Measurements from ENCODE around the gene SPOCD1. TPM values are rescaled to one million over a fixed set of nuclear protein-coding genes. Genes with fewer than 3 reads are reported as not detected.

Gene SPOCD1
- total RNA-seq, 4 donors from 2014 or later, result 0.82 to 42.7 (median 4.5) TPM

- TF ChIP-seq, protein P1, sequence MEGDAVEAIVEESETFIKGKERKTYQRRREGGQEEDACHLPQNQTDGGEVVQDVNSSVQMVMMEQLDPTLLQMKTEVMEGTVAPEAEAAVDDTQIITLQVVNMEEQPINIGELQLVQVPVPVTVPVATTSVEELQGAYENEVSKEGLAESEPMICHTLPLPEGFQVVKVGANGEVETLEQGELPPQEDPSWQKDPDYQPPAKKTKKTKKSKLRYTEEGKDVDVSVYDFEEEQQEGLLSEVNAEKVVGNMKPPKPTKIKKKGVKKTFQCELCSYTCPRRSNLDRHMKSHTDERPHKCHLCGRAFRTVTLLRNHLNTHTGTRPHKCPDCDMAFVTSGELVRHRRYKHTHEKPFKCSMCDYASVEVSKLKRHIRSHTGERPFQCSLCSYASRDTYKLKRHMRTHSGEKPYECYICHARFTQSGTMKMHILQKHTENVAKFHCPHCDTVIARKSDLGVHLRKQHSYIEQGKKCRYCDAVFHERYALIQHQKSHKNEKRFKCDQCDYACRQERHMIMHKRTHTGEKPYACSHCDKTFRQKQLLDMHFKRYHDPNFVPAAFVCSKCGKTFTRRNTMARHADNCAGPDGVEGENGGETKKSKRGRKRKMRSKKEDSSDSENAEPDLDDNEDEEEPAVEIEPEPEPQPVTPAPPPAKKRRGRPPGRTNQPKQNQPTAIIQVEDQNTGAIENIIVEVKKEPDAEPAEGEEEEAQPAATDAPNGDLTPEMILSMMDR (IDR thresholded peaks at IDR 0.05; ENCODE audit: low read depth), result no peak
These were observed 64.0 kb downstream of the SPOCD1 start for GRCh38 chr1:31751822-31752241.

DNA sequence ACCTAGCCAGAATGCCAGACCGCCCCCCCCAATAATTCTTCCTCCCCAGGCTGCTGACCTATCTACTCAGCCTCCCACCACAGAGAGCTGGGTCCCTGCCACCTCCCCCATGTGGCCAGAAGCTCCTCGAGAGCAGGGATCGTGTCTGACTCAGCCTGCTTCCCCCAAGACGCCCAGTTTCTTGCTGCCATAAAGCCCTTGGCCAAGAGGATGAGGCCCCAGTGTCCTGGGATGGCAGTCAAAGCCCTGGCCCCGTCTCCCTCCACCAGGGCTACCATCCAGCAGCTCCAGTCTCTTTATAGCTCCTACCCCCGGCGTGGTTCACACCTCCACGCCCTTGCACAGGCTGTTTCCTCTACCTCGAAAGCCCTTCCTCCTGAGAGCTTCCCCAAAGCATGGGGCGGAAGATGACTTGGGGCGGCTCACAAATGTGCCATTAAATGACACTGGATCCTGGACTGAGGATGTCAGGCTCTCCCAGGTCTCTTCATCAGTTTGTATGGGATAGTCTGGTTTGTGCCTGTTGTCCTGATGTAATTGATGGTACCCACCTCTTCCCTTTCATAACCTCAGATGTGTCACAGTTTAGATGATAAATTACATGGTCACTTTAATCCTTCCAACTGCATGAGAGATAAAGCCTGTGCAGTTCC, 64.8 kb downstream of the SPOCD1 start:
- TF ChIP-seq, protein P1 (IDR thresholded peaks at IDR 0.05; ENCODE audit: low read depth), result no peak

DNA sequence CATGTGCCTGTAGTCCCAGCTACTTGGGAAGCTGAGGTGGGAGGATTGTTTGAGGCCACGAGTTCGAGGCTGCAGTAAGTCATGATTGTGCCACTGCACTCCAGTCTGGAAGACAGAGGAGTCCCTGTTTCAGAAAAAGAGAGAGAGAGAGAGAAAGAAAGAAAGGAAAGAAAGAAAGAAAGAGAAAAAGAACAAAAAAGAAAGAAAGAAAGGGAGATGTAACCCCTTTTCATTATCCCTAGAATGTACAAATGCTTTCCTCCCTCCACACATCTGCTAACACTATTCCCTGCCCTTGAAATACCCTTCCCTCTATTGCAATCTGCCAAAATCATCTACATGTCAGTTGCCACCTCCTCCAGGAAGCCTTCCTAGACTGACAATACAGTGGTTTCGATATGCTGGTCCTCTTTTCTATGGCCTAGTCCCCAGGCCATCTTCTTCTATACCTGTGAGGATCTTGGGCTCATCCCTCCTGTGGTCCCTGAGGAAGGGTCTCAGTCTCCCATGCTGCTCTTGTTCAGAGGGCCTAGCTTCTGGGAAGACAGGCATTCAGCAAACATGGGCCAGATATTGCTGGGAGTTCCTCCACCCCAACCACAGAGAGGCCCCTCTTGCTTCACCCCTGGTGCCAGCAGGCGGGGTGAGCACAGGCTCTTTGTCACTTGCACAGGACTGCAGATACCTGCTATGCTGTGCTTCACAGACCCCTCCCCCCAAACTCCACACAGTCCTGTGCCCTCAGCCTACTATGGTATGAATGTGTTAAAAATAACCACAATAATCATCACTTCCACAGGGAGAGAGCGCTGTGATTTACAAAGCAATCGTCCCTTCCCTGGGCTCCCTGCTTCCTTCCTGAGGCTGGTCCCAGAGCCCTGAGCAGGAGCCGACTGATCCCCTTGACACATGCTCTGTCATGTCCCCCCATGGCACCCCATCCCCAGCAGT, 65.8 kb downstream of the SPOCD1 start:
- TF ChIP-seq, protein P1 (IDR thresholded peaks at IDR 0.05; ENCODE audit: low read depth), result no peak

- TF ChIP-seq, protein P1 (IDR thresholded peaks at IDR 0.05; ENCODE audit: low read depth), result no peak
These were observed 67.5 kb downstream of the SPOCD1 start for GRCh38 chr1:31748365-31748764.

DNA sequence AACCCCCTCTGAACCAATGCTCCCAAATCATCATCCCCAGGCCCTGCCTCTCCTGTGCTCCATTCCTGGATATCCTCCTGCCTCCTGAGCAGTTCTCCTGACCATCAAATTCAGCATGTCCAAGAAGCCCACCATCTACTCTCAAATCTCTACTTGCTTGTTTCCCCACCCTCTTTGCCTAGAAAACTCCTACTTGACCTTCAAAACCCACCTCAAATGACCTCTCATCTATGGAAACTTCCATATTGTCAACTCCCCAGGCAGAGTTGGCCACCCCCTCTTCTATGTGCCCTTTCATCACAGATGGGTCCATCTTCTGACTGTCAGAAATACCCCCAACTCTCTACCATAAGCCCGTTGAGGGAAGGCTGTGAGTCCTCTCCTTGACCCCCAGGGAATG, 68.5 kb downstream of the SPOCD1 start:
- TF ChIP-seq, protein P1 (IDR thresholded peaks at IDR 0.05; ENCODE audit: low read depth), result no peak

GRCh38 chr1:31746687-31747086, 69.1 kb downstream of the SPOCD1 start:
- TF ChIP-seq, protein P1 (IDR thresholded peaks at IDR 0.05; ENCODE audit: low read depth), result no peak

Data from subcutaneous adipose tissue (tissue), 4 donors.